Lower leg skin (tissue), 4 donors: Measurements from ENCODE around the gene ARID1B. TPM values are rescaled to one million over a fixed set of nuclear protein-coding genes. Genes with fewer than 3 reads are reported as not detected.

Experiments
- DNase-seq, 2 donors: peaks; one replicate each; pipeline ENCODE4 v3.0.0-alpha.2; 2019; ENCODE audit warnings: low spot score in 2 of 2
- H3K4me3 ChIP-seq: fragments of 200-600 bp; sonication (generic); 2 replicates; pipeline ENCODE4 v1.5.1; 2017; ENCODE audit warnings: mild to moderate bottlenecking, low read depth; ENCODE audit not compliant: poor library complexity, severe bottlenecking
- POLR2A ChIP-seq, 2 donors: fragments of 450-650 bp; IDR thresholded peaks; one replicate each; pipeline ENCODE4 v1.6.1; 2016 to 2017; ENCODE audit warnings: antibody characterized with exemption in 2 of 2, mild to moderate bottlenecking in 1 of 2, moderate library complexity in 1 of 2
- WGBS, 2 donors: methylation state at CpG; one replicate each; pipeline ENCODE4 v1.1.5; 2018; 5-methylcytosine and 5-hydroxymethylcytosine counted together
- intact Hi-C: fragments of 100-400 bp; cut with DNase I; formaldehyde crosslinking; loops from one replicate; pipeline ENCODE4 v1.15.0; 2023; ENCODE audit warnings: low total_unique reads
- total RNA-seq, 4 donors: library from RNA; depleted of rRNA; stranded (reverse); fragments of >200 nt; gene quantifications; one replicate each; pipeline ENCODE4 v1.1.0, GENCODE V29; 2016
- TF ChIP-seq, protein P1 (sequence below), 3 donors: fragments of 450-650 bp; IDR thresholded peaks; one replicate each; pipeline ENCODE4 v1.5.1; 2016; ENCODE audit warnings: antibody characterized with exemption in 3 of 3, mild to moderate bottlenecking in 3 of 3, moderate library complexity in 2 of 3

Gene ARID1B
- total RNA-seq, 4 donors from 2014 or later, result 87.3 to 132 (median 102) TPM

DNA sequence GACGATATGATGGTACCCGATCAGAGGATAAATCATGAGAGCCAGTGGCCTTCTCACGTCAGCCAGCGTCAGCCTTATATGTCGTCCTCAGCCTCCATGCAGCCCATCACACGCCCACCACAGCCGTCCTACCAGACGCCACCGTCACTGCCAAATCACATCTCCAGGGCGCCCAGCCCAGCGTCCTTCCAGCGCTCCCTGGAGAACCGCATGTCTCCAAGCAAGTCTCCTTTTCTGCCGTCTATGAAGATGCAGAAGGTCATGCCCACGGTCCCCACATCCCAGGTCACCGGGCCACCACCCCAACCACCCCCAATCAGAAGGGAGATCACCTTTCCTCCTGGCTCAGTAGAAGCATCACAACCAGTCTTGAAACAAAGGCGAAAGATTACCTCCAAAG is 423.9 kb downstream of the ARID1B start:
- 91 to 96% methylated on average over 17 of the region's 17 CpGs for WGBS, 2 donors
- intact Hi-C loops, result no loop called here
- DNase-seq, result no peak
- no peak for TF ChIP-seq POLR2A (IDR thresholded peaks at IDR 0.05)
- TF ChIP-seq, protein P1, sequence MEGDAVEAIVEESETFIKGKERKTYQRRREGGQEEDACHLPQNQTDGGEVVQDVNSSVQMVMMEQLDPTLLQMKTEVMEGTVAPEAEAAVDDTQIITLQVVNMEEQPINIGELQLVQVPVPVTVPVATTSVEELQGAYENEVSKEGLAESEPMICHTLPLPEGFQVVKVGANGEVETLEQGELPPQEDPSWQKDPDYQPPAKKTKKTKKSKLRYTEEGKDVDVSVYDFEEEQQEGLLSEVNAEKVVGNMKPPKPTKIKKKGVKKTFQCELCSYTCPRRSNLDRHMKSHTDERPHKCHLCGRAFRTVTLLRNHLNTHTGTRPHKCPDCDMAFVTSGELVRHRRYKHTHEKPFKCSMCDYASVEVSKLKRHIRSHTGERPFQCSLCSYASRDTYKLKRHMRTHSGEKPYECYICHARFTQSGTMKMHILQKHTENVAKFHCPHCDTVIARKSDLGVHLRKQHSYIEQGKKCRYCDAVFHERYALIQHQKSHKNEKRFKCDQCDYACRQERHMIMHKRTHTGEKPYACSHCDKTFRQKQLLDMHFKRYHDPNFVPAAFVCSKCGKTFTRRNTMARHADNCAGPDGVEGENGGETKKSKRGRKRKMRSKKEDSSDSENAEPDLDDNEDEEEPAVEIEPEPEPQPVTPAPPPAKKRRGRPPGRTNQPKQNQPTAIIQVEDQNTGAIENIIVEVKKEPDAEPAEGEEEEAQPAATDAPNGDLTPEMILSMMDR (IDR thresholded peaks at IDR 0.05), result no peak
- no peak overlapping the region for H3K4me3 ChIP-seq

DNA sequence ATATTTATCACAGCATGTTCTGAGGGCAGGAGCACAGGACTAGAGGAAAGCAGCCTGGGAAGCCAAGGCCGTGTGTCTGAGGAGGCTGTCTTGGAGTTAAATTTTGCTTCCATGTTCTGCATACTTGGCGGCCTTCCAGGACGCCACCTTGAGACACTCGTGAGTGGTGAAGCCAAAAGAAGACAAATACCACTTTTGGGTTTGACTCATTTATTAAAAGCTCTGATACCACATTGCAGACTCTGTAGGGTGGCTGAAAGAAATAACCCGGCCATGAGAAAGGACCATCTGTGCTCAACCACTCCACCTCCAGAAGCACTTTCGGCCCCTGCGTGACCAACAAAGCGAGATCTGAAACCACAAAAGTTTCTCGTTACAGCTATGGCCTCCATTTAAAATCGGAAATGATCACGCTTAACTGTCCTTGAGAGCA is 426.1 kb downstream of the ARID1B start:
- no peak for DNase-seq
- intact Hi-C loops, result no loop called here
- 79 to 85% methylated on average over 11 of the region's 11 CpGs for WGBS, 2 donors
- TF ChIP-seq, protein P1 (IDR thresholded peaks at IDR 0.05), result no peak
- no peak for TF ChIP-seq POLR2A (IDR thresholded peaks at IDR 0.05)
- H3K4me3 ChIP-seq, result no peak overlapping the region

DNA sequence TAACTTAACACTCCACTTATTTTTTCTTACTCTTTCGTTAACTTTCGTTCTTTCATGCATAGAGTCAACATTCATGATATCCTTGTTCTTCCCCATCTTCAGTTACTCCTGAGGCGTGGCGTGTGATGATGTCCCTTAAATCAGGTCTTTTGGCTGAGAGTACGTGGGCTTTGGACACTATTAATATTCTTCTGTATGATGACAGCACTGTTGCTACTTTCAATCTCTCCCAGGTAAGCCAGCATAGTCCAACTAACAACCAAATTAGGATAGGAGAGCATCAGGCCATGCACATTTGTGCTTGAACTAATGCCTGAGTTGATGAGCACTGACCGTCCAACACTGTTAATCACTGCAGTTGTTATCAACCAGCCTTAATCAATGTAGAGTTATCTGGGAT is 426.6 kb downstream of the ARID1B start:
- 94 to 97% methylated on average over 6 of the region's 6 CpGs for WGBS, 2 donors
- TF ChIP-seq, protein P1 (IDR thresholded peaks at IDR 0.05), result no peak
- no peak for TF ChIP-seq POLR2A (IDR thresholded peaks at IDR 0.05)
- DNase-seq, result no peak
- intact Hi-C loops, result no loop called here
- H3K4me3 ChIP-seq, result no peak overlapping the region

DNA sequence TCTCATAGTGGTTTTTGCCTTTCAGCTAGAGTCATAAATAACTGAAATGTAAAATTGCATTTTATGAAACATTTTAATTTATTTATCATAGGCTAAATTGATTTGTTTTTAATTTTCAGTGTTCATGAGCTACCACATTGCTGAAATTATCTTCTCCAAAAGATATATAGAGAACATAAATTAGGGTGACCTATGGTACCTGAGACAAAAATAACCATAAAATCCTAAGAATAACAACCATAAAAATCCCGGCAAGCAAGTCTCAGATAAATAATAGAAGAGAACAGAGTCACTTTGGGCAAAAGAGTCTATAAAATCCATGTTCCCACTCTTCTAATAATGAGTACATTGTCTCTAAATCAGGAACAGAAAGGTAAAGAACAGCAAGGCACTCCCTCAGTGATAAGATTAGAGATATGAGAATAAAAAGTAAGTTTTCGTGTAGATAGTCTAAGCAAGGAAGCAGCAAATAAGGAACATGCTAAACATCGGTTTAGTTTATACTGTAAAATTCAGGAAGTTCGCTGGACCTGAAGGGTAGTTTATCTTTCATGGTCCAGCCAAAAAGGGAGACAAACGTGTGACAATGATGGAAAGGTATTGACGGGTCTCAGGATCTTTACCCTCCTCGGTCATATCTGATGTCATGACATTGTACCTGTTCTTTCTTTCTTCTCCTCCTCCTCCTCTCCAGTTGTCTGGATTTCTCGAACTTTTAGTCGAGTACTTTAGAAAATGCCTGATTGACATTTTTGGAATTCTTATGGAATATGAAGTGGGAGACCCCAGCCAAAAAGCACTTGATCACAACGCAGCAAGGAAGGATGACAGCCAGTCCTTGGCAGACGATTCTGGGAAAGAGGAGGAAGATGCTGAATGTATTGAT is 428.5 kb downstream of the ARID1B start:
- no peak for DNase-seq
- 88 to 91% methylated on average over 11 of the region's 11 CpGs for WGBS, 2 donors

DNA sequence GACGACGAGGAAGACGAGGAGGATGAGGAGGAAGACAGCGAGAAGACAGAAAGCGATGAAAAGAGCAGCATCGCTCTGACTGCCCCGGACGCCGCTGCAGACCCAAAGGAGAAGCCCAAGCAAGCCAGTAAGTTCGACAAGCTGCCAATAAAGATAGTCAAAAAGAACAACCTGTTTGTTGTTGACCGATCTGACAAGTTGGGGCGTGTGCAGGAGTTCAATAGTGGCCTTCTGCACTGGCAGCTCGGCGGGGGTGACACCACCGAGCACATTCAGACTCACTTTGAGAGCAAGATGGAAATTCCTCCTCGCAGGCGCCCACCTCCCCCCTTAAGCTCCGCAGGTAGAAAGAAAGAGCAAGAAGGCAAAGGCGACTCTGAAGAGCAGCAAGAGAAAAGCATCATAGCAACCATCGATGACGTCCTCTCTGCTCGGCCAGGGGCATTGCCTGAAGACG is 429.2 kb downstream of the ARID1B start:
- DNase-seq, result no peak

More for the DNA sequence above, 428.5 kb downstream of the ARID1B start:
- H3K4me3 ChIP-seq, result no peak overlapping the region
- TF ChIP-seq, protein P1 (IDR thresholded peaks at IDR 0.05), result no peak
- no peak for TF ChIP-seq POLR2A (IDR thresholded peaks at IDR 0.05)
- intact Hi-C loops, result no loop called here

More for the DNA sequence above, 429.2 kb downstream of the ARID1B start:
- TF ChIP-seq POLR2A (IDR thresholded peaks at IDR 0.05), result no peak
- TF ChIP-seq, protein P1 (IDR thresholded peaks at IDR 0.05), result no peak
- no peak overlapping the region for H3K4me3 ChIP-seq
- intact Hi-C loops, result no loop called here
- 94 to 96% methylated on average over 23 of the region's 23 CpGs for WGBS, 2 donors
